WTC11 (cell line): ENCODE data around the gene COPS3. TPM values are rescaled to one million over a fixed set of nuclear protein-coding genes. Genes with fewer than 3 reads are reported as not detected.

Experiments used
- ATAC-seq: fragments of 200-7000 bp; cut with Tn5 transposase; 2 replicates; pipeline ENCODE4 v1.10.0; 2021; ENCODE audit warnings: mild to moderate bottlenecking, moderate library complexity
- CTCF ChIA-PET: fragments of 300-600 bp; sonication (Branson Sonifier 250); formaldehyde crosslinking; loops from one replicate; lab custom pipeline; 2021; ENCODE audit warnings: antibody characterized with exemption; lab: Charles Lee
- POLR2A ChIA-PET: fragments of 350-600 bp; sonication (Branson Sonifier 250); formaldehyde crosslinking; loops from one replicate; lab custom pipeline; 2021; ENCODE audit warnings: antibody characterized with exemption; lab: Charles Lee
- DNase-seq: peaks from one replicate; pipeline ENCODE4 v3.0.0; 2021; ENCODE audit warnings: low spot score
- H3K27ac Mint-ChIP-seq: 2 replicates; pipeline ENCODE4 v1.8.0; 2021; ENCODE audit warnings: mixed read lengths
- H3K27me3 Mint-ChIP-seq: 2 replicates; pipeline ENCODE4 v1.8.0; 2021; ENCODE audit warnings: low read depth, mild to moderate bottlenecking, moderate library complexity, mixed read lengths
- H3K36me3 Mint-ChIP-seq: 2 replicates; pipeline ENCODE4 v1.8.0; 2021; ENCODE audit warnings: mixed read lengths
- H3K4me1 Mint-ChIP-seq: 2 replicates; pipeline ENCODE4 v1.8.0; 2022; ENCODE audit warnings: mixed read lengths
- H3K4me3 Mint-ChIP-seq: 2 replicates; pipeline ENCODE4 v1.8.0; 2021; ENCODE audit warnings: mild to moderate bottlenecking, moderate library complexity, mixed read lengths
- H3K9me3 Mint-ChIP-seq: 2 replicates; pipeline ENCODE4 v1.8.0; 2021; ENCODE audit warnings: mixed read lengths
- ATF1 ChIP-seq: sonication (generic); formaldehyde crosslinking; IDR thresholded peaks from 2 replicates; pipeline ENCODE4 v1.8.1; 2023; ENCODE audit warnings: mild to moderate bottlenecking, moderate library complexity, missing genetic modification reagents
- ATF3 ChIP-seq: sonication (generic); formaldehyde crosslinking; conservative IDR thresholded peaks from 2 replicates; pipeline ENCODE4 v1.8.1; 2022; ENCODE audit warnings: mild to moderate bottlenecking, missing genetic modification reagents
- CDX4 ChIP-seq: fragments of 250-450 bp; sonication (Bioruptor Pico); IDR thresholded peaks from 2 replicates; pipeline ENCODE4 v1.9.0; 2021; ENCODE audit warnings: moderate library complexity, mild to moderate bottlenecking, inconsistent platforms, borderline replicate concordance
- CREB1 ChIP-seq: sonication (generic); formaldehyde crosslinking; IDR thresholded peaks from 2 replicates; pipeline ENCODE4 v1.8.0; 2023; ENCODE audit warnings: mild to moderate bottlenecking, missing genetic modification reagents
- CREM ChIP-seq: sonication (generic); formaldehyde crosslinking; IDR thresholded peaks from 2 replicates; pipeline ENCODE4 v1.8.1; 2022; ENCODE audit warnings: mild to moderate bottlenecking, missing genetic modification reagents, moderate library complexity
- EMX1 ChIP-seq: fragments of 250-450 bp; sonication (Bioruptor Pico); IDR thresholded peaks from 2 replicates; pipeline ENCODE4 v1.8.0; 2021; ENCODE audit warnings: mild to moderate bottlenecking
- FOXJ3 ChIP-seq: sonication (generic); formaldehyde crosslinking; IDR thresholded peaks from 2 replicates; pipeline ENCODE4 v1.9.0; 2021; ENCODE audit warnings: missing genetic modification reagents, mild to moderate bottlenecking, borderline replicate concordance
- FOXK1 ChIP-seq: sonication (generic); formaldehyde crosslinking; IDR thresholded peaks from 2 replicates; pipeline ENCODE4 v1.8.0; 2022; ENCODE audit warnings: mild to moderate bottlenecking, moderate library complexity, missing genetic modification reagents
- HMGXB4 ChIP-seq: sonication (generic); formaldehyde crosslinking; IDR thresholded peaks from 2 replicates; pipeline ENCODE4 v1.8.1; 2023; ENCODE audit warnings: mild to moderate bottlenecking, moderate library complexity, missing genetic modification reagents
- IRF1 ChIP-seq: sonication (generic); formaldehyde crosslinking; IDR thresholded peaks from 2 replicates; pipeline ENCODE4 v1.8.0; 2023; ENCODE audit warnings: missing genetic modification reagents
- IRF2 ChIP-seq: sonication (generic); formaldehyde crosslinking; IDR thresholded peaks from 2 replicates; pipeline ENCODE4 v1.8.0; 2022; ENCODE audit warnings: low read depth, missing genetic modification reagents, borderline replicate concordance
- JAZF1 ChIP-seq: fragments of 250-450 bp; sonication (Bioruptor Pico); IDR thresholded peaks from 2 replicates; pipeline ENCODE4 v1.9.0; 2021; ENCODE audit warnings: moderate library complexity, mild to moderate bottlenecking, inconsistent platforms
- JUN ChIP-seq: sonication (generic); formaldehyde crosslinking; IDR thresholded peaks from 2 replicates; pipeline ENCODE4 v1.8.0; 2023; ENCODE audit warnings: mild to moderate bottlenecking, missing genetic modification reagents
- MAX ChIP-seq: sonication (generic); formaldehyde crosslinking; IDR thresholded peaks from 2 replicates; pipeline ENCODE4 v1.8.0; 2022; ENCODE audit warnings: mild to moderate bottlenecking, missing genetic modification reagents
- NR3C1 ChIP-seq: sonication (generic); formaldehyde crosslinking; conservative IDR thresholded peaks from 2 replicates; pipeline ENCODE4 v1.8.1; 2023; ENCODE audit warnings: low read depth, mild to moderate bottlenecking, missing genetic modification reagents
- OVOL2 ChIP-seq: fragments of 250-450 bp; sonication (Bioruptor Pico); IDR thresholded peaks from 2 replicates; pipeline ENCODE4 v1.9.0; 2021; ENCODE audit warnings: mild to moderate bottlenecking, borderline replicate concordance
- PRRX2 ChIP-seq: fragments of 250-450 bp; sonication (Bioruptor Pico); IDR thresholded peaks from 2 replicates; pipeline ENCODE4 v1.8.0; 2021; ENCODE audit warnings: mild to moderate bottlenecking
- SOX15 ChIP-seq: fragments of 250-450 bp; sonication (Bioruptor Pico); IDR thresholded peaks from 2 replicates; pipeline ENCODE4 v1.9.0; 2021; ENCODE audit warnings: mild to moderate bottlenecking
- STAT6 ChIP-seq: sonication (generic); formaldehyde crosslinking; conservative IDR thresholded peaks from 2 replicates; pipeline ENCODE4 v1.8.1; 2023; ENCODE audit warnings: mild to moderate bottlenecking, low read depth, missing genetic modification reagents, moderate library complexity
- ZBTB21 ChIP-seq: sonication (generic); formaldehyde crosslinking; IDR thresholded peaks from 2 replicates; pipeline ENCODE4 v1.8.1; 2023; ENCODE audit warnings: mild to moderate bottlenecking, missing genetic modification reagents, borderline replicate concordance
- ZMAT4 ChIP-seq: fragments of 250-450 bp; sonication (Bioruptor Pico); IDR thresholded peaks from 2 replicates; pipeline ENCODE4 v1.9.0; 2021; ENCODE audit warnings: mild to moderate bottlenecking
- ZNF121 ChIP-seq: sonication (generic); formaldehyde crosslinking; IDR thresholded peaks from 2 replicates; pipeline ENCODE4 v1.8.0; 2023; ENCODE audit warnings: missing genetic modification reagents
- ZNF232 ChIP-seq: sonication (generic); formaldehyde crosslinking; IDR thresholded peaks from 2 replicates; pipeline ENCODE4 v1.8.0; 2022; ENCODE audit warnings: mild to moderate bottlenecking, missing genetic modification reagents
- ZNF416 ChIP-seq: fragments of 250-450 bp; sonication (Bioruptor Pico); IDR thresholded peaks from 2 replicates; pipeline ENCODE4 v1.9.0; 2021; ENCODE audit warnings: mild to moderate bottlenecking, inconsistent platforms
- ZNF425 ChIP-seq: fragments of 250-450 bp; sonication (Bioruptor Pico); conservative IDR thresholded peaks from 2 replicates; pipeline ENCODE4 v1.9.0; 2021; ENCODE audit warnings: mild to moderate bottlenecking
- total RNA-seq: library from RNA; stranded (reverse); gene quantifications from 3 replicates; pipeline ENCODE4 v1.2.3, GENCODE V29; 2021

The COPS3 gene
- total RNA-seq, 1 experiment from 2014 or later: 78.3 TPM

GRCh38 chr17:17206124-17206912 is 74.7 kb downstream of the COPS3 start, which contains the start of gene PLD6 (continued):
- TF ChIP-seq STAT6 (0 out of 2 replicates have a peak, but pooled peaks have one; percentile 69), ZBTB21 (CRISPR knock-in tag) (0 out of 2 replicates have a peak, but pooled peaks have one; percentile 54), JAZF1 (CRISPR knock-in tag) (no peak), FOXK1 (CRISPR knock-in tag) (peak; percentile 57), ATF1 (no peak), IRF2 (CRISPR knock-in tag) (no peak), FOXJ3 (CRISPR knock-in tag) (no peak), NR3C1 (CRISPR knock-in tag) (0 out of 2 replicates have a peak, but pooled peaks have one; percentile 63), SOX15 (CRISPR knock-in tag) (no peak), CDX4 (CRISPR knock-in tag) (no peak), ZNF232 (CRISPR knock-in tag) (0 out of 2 replicates have a peak, but pooled peaks have one; percentile 68), PRRX2 (CRISPR knock-in tag) (peak; percentile 87), IRF1 (CRISPR knock-in tag) (peak; percentile 76; the same call in 1 of the 2 replicates), EMX1 (CRISPR knock-in tag) (peak; percentile 74; the same call in 1 of the 2 replicates), ZMAT4 (CRISPR knock-in tag) (no peak), JUN (CRISPR knock-in tag) (0 out of 2 replicates have a peak, but pooled peaks have one; percentile 28), ATF3 (CRISPR knock-in tag) (no peak), ZNF416 (CRISPR knock-in tag) (0 out of 2 replicates have a peak, but pooled peaks have one; percentile 46), ZNF121 (CRISPR knock-in tag) (peak; percentile 54; the same call in 1 of the 2 replicates), OVOL2 (CRISPR knock-in tag) (no peak)

GRCh38 chr17:17205368-17206123 is 75.5 kb downstream of the COPS3 start:
- POLR2A ChIA-PET: no interaction called here
- H3K36me3 Mint-ChIP-seq: no peaks in the 10 kb centered on the region
- DNase-seq (peak; percentile 69), ATAC-seq (peak; percentile 70)
- H3K4me3 Mint-ChIP-seq: peak overlapping the region; percentile 68
- no peak overlapping the region for H3K27ac Mint-ChIP-seq
- peaks cover 7% of the 10 kb centered on the region for H3K27me3 Mint-ChIP-seq
- CTCF ChIA-PET: interaction anchor here (1.1 to 3.2 kb wide), 2 partner anchors 64 to 214 kb away, joined by 3 to 14 read pairs; no protein-coding TSS in a partner anchor
- H3K4me1 Mint-ChIP-seq: no peaks in the 10 kb centered on the region
- no peaks in the 10 kb centered on the region for H3K9me3 Mint-ChIP-seq
- TF ChIP-seq HMGXB4 (peak; percentile 42; the same call in 1 of the 2 replicates), CREM (CRISPR knock-in tag) (no peak), ZNF425 (CRISPR knock-in tag) (no peak), MAX (CRISPR knock-in tag) (0 out of 2 replicates have a peak, but pooled peaks have one; percentile 38), CREB1 (CRISPR knock-in tag) (0 out of 2 replicates have a peak, but pooled peaks have one; percentile 46)
